K562 (cell line): ENCODE results near the gene FAM107B. TPM values are rescaled to one million over a fixed set of nuclear protein-coding genes. Genes with fewer than 3 reads are reported as not detected.

Experiments used
- ATAC-seq: fragments of 200-7000 bp; cut with Tn5 transposase; 3 replicates; pipeline ENCODE4 v1.9.1; 2020; ENCODE audit warnings: moderate library complexity
- BruUV-seq: library from RNA; stranded (reverse); fragments of 400-500 nt; replicated peaks from 2 replicates; lab custom pipeline; 2021; lab: Mats Ljungman, UMichigan
- CTCF ChIA-PET: fragments of 300-600 bp; formaldehyde crosslinking; extraction: SDS; loops from one replicate; lab custom pipeline; 2021; ENCODE audit warnings: low intra/inter-chr PET ratio; lab: Yijun Ruan, JAX
- POLR2A ChIA-PET: fragments of 300-600, 350-650 bp; sonication (Branson Sonifier 250); formaldehyde crosslinking; extraction: SDS; loops from one replicate; lab custom pipeline; 2021; ENCODE audit warnings: antibody characterized with exemption, inconsistent platforms; lab: Yijun Ruan, JAX
- DNase-seq, 4 experiments: peaks; one replicate each; pipeline versions ENCODE4 v3.0.0 to v3.0.0-alpha.2; 2011 to 2018; ENCODE audit warnings: low spot score in 3 of 4, mixed read lengths in 3 of 4; ENCODE audit errors: extremely low read depth in 1 of 4
- FAIRE-seq: peaks from 2 replicates; lab custom pipeline; 2011; peaks lifted over from hg19 to GRCh38; lab: Jason Lieb, UNC
- H2AFZ ChIP-seq: 2 replicates; pipeline ENCODE4 v1.6.0; 2011; ENCODE audit warnings: low read depth, low read length, control low read depth, inconsistent platforms
- H3K27ac ChIP-seq: fragments of 200-600 bp; 3 replicates; pipeline ENCODE4 v1.8.0; 2011; ENCODE audit warnings: low read depth, mild to moderate bottlenecking, control low read depth, inconsistent platforms, low read length, moderate library complexity, mixed read lengths; ENCODE audit errors: extremely low read depth
- H3K27me3 ChIP-seq, 2 experiments: fragments of 300-600 bp in 1 of 2; 2 replicates in 1 of 2; 3 replicates in 1 of 2; pipeline versions ENCODE4 v1.6.0 to v1.8.0; 2011; ENCODE audit warnings: inconsistent platforms in 2 of 2, low read length in 2 of 2, mild to moderate bottlenecking in 1 of 2, mixed read lengths in 1 of 2, moderate library complexity in 1 of 2; ENCODE audit not compliant: control insufficient read depth in 2 of 2, insufficient read depth in 2 of 2
- H3K36me3 ChIP-seq: fragments of 300-600 bp; 3 replicates; pipeline ENCODE4 v1.8.0; 2011; ENCODE audit warnings: mild to moderate bottlenecking, low read length, inconsistent platforms; ENCODE audit not compliant: control insufficient read depth, insufficient read depth
- H3K4me1 ChIP-seq, 2 experiments: fragments of 200-600 bp in 1 of 2; replicated peaks in 1 of 2; 2 replicates in 1 of 2; 3 replicates in 1 of 2; pipeline versions ENCODE4 v1.5.1 to v1.8.0; 2011; ENCODE audit warnings: inconsistent platforms in 2 of 2, low read length in 2 of 2, mild to moderate bottlenecking in 1 of 2, mixed read lengths in 1 of 2, moderate library complexity in 1 of 2; ENCODE audit not compliant: control insufficient read depth in 2 of 2, insufficient read depth in 2 of 2
- H3K4me2 ChIP-seq: 2 replicates; pipeline ENCODE4 v1.6.1; 2011; ENCODE audit warnings: low read length, control low read depth, inconsistent platforms, mixed read lengths; ENCODE audit not compliant: insufficient read depth
- H3K4me3 ChIP-seq: fragments of 200-600 bp; sonication (generic), shearing (Covaris generic); 2 replicates; pipeline ENCODE4 v1.5.1; 2016; ENCODE audit warnings: control low read depth, inconsistent platforms
- H3K79me2 ChIP-seq: fragments of 200-600 bp; 3 replicates; pipeline ENCODE4 v1.8.0; 2011; ENCODE audit warnings: low read length, inconsistent platforms; ENCODE audit not compliant: control insufficient read depth, insufficient read depth
- H3K9ac ChIP-seq, 2 experiments: 2 replicates each; pipeline versions ENCODE4 v1.6.0 to v1.6.1; 2011; ENCODE audit warnings: low read depth in 2 of 2, low read length in 2 of 2, control low read depth in 1 of 2, inconsistent platforms in 1 of 2, mild to moderate bottlenecking in 1 of 2, mixed read lengths in 1 of 2; ENCODE audit not compliant: insufficient read depth in 1 of 2
- H3K9me1 ChIP-seq: one replicate; pipeline ENCODE4 v1.6.0; 2011; ENCODE audit warnings: inconsistent platforms, mild to moderate bottlenecking, low read length, moderate library complexity; ENCODE audit not compliant: control insufficient read depth, insufficient read depth
- H3K9me3 ChIP-seq: replicated peaks from 2 replicates; pipeline ENCODE4 v1.5.1; 2011; ENCODE audit warnings: low read depth, low read length, inconsistent platforms; ENCODE audit not compliant: control insufficient read depth, insufficient read depth
- H4K20me1 ChIP-seq: replicated peaks from 2 replicates; pipeline ENCODE4 v1.6.1; 2011; ENCODE audit warnings: low read length, inconsistent platforms, mixed read lengths; ENCODE audit not compliant: control insufficient read depth, insufficient read depth
- BRCA1 ChIP-seq, 2 experiments: fragments of 450-650 bp in 1 of 2; sonication (generic) in 1 of 2; formaldehyde crosslinking in 1 of 2; IDR thresholded peaks; 2 replicates each; pipeline versions ENCODE4 v1.5.0 to v1.6.1; 2017 to 2020; ENCODE audit warnings: mild to moderate bottlenecking in 1 of 2, missing genetic modification reagents in 1 of 2
- EGR1 ChIP-seq: fragments of 450-650 bp; conservative IDR thresholded peaks from 2 replicates; pipeline ENCODE4 v1.6.1; 2017; ENCODE audit warnings: mild to moderate bottlenecking
- KLF16 ChIP-seq: IDR thresholded peaks from 2 replicates; pipeline ENCODE4 v1.6.1; 2016; ENCODE audit warnings: antibody characterized with exemption
- RB1 ChIP-seq: fragments of 450-650 bp; IDR thresholded peaks from 2 replicates; pipeline ENCODE4 v1.6.1; 2017; ENCODE audit warnings: low read depth, mild to moderate bottlenecking
- SMAD3 ChIP-seq: fragments of 450-650 bp; formaldehyde crosslinking; conservative IDR thresholded peaks from 2 replicates; pipeline ENCODE4 v1.4.0; 2020; ENCODE audit warnings: mild to moderate bottlenecking
- ZNF133 ChIP-seq: fragments of 250-450 bp; sonication (Bioruptor Pico); IDR thresholded peaks from 2 replicates; pipeline ENCODE4 v1.4.0; 2020; ENCODE audit warnings: mild to moderate bottlenecking
- ZNF696 ChIP-seq: fragments of 250-450 bp; sonication (Bioruptor Pico); conservative IDR thresholded peaks from 2 replicates; pipeline ENCODE4 v1.4.0; 2020; ENCODE audit warnings: mild to moderate bottlenecking, moderate library complexity
- ZNF707 ChIP-seq: fragments of 250-450 bp; sonication (Bioruptor Pico); conservative IDR thresholded peaks from 2 replicates; pipeline ENCODE4 v1.8.0; 2022; ENCODE audit warnings: inconsistent platforms, mild to moderate bottlenecking, moderate library complexity
- WGBS: fragments of 100-300 bp; shearing (Covaris generic); methylation state at CpG from one replicate; pipeline ENCODE4 v1.1.6; 2016; ENCODE audit warnings: low coverage, mixed read lengths; ENCODE audit not compliant: insufficient coverage; ENCODE audit errors: missing lambda C conversion rate; 5-methylcytosine and 5-hydroxymethylcytosine counted together
- in situ Hi-C: fragments of 300-500 bp; cut with MboI; formaldehyde crosslinking; loops from 4 replicates; pipeline ENCODE4 v1.15.0; 2018; ENCODE audit warnings: inconsistent platforms, mixed read lengths
- intact Hi-C: fragments of 100-400 bp; cut with micrococcal nuclease; formaldehyde crosslinking; loops from 2 replicates; pipeline ENCODE4 v1.14.2; 2022
- polyA plus RNA-seq, 8 experiments: library from polyadenylated mRNA; depleted of rRNA in 4 of 8; stranded (reverse) in 5 of 8; unstranded in 3 of 8; fragments of >200 nt; fragmentation: Nextera tagmentation in 2 of 8; fragmentation: Illumina TruSeq in 1 of 8; extraction: Ambion mirVana in 2 of 8; extraction: Trizol in 1 of 8; gene quantifications; 2 replicates each; pipeline versions ENCODE4 v1.2.1 to v1.2.3, GENCODE V29; 2011 to 2014; ENCODE audit warnings: inconsistent platforms in 1 of 8, missing spikeins in 1 of 8
- total RNA-seq, 7 experiments: library from RNA; depleted of rRNA in 6 of 7; stranded (reverse); fragments of >200 nt in 6 of 7; fragmentation: Illumina TruSeq in 2 of 7; extraction: Trizol in 2 of 7; gene quantifications; 2 replicates each; pipeline versions ENCODE4 v1.2.1 to v1.2.3, GENCODE V29; 2011 to 2021; ENCODE audit warnings: low replicate concordance in 1 of 7

Gene FAM107B
- total and polyA plus RNA-seq, 9 of the 15 experiments (the other 6 are each of a cell fraction or from before 2014, with no cell fraction given), result 0.40 to 2.8 (median 1.4) TPM

- ATAC-seq (no peak), FAIRE-seq (no peak), DNase-seq (no peak)
- H3K27ac ChIP-seq, result no peak overlapping the region
- H3K4me1 ChIP-seq, result no peaks in the 10 kb centered on the region
- H3K9me3 ChIP-seq, result no peaks in the 10 kb centered on the region
- H3K4me3 ChIP-seq, result no peak overlapping the region
- BruUV-seq, result no TSS peak
- in situ Hi-C loops, result no loop called here
- peaks cover 12 to 18% of the 10 kb centered on the region in 2 experiments for H3K27me3 ChIP-seq
- no peaks in the 10 kb centered on the region for H3K36me3 ChIP-seq
- H3K9ac ChIP-seq, result no peak overlapping the region
- no peaks in the 10 kb centered on the region for H3K79me2 ChIP-seq
- intact Hi-C loops, result no loop called here
- ChIA-PET CTCF (no interaction called here), POLR2A (no interaction called here)
- WGBS, result 3% methylated on average over 5 of the region's 8 CpGs
- H4K20me1 ChIP-seq, result no peaks in the 10 kb centered on the region
- no peak overlapping the region for H3K4me2 ChIP-seq
- H3K9me1 ChIP-seq, result no peaks in the 10 kb centered on the region
- no peak for TF ChIP-seq ZNF696 (CRISPR knock-in tag)
- no peak for TF ChIP-seq EGR1
- TF ChIP-seq KLF16, result no peak
- TF ChIP-seq SMAD3 (CRISPR knock-in tag), result no peak
- TF ChIP-seq ZNF707, result no peak
- TF ChIP-seq RB1, result no peak
- TF ChIP-seq BRCA1 (IDR thresholded peaks at IDR 0.05), result no peak
- no peak for TF ChIP-seq BRCA1 (CRISPR knock-in tag; IDR thresholded peaks at IDR 0.05)
- no peak for TF ChIP-seq ZNF133 (CRISPR knock-in tag)
- H2AFZ ChIP-seq, result no peak overlapping the region
Observed at GRCh38 chr10:14594878-14595525, 179.7 kb downstream of the FAM107B start.
